Activated naive CD4-positive, alpha-beta T cell (primary cell): ENCODE measurements around the gene RXRG.
"Not testable (repeated sequence)": the region's sequence is repeated elsewhere in the genome, so short reads cannot be mapped to it uniquely, and the experiment has no call there.

Experiments used
- DNase-seq, 4 experiments: peaks; one replicate each; lab custom pipeline; 2025; lab: John Stamatoyannopoulos, UW

RXRG gene

DNA sequence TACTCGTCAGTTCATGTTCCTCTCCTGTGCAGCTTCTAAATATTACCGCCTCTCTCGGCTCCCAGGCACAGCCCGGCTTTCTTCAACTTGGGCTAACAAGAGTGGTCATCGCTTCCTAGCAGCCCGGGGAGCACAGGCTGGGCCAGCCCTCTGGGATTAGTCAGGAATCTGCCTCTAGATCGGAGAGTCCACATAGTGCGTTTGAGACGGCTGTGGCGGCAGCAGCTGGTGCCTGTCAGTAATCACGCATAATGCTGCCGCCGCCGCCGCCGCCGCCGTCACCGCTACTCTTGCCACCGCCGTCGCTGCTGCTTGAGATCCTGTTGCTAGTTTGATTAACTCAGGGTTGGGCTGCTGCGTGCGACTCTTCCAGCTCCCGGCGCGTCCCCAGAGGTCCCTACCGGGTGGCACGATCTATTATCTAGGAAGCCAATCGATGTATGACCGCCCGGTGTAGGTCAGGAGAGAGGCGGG is at the start of gene RXRG:
Gene RXRG (minus strand): TSS at position 230 of the 474 bp plus-strand sequence. CDS start 233 bp downstream, outside the sequence.
- DNase-seq: peak in 1 of 4 experiments; percentile 2

DNA sequence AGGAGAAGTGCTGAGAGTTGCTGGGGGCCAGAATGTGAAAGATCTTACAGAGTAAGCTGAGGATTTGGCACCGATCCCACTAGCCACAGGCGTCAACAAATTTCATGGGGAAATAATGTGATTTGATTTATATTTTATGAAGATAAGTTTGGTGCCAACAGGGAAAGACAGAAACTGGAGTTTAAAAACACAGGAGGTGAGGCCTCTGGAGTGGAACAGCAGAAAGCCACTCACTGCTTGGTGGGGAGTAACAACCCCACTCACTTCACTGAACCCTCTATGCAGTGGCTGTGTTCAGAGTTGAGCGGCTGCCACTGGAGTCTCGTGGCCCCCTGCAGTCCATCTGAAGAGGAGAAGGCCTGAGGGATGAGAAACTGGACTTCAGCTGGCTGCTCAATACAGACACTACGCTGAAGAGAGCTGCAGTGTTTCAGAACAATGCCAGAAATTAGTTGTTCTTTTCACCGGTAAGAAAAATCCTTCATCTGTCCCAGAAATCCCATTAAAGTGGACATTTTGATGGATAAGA is 48.0 kb upstream of the RXRG start:
- no peak for DNase-seq

DNA sequence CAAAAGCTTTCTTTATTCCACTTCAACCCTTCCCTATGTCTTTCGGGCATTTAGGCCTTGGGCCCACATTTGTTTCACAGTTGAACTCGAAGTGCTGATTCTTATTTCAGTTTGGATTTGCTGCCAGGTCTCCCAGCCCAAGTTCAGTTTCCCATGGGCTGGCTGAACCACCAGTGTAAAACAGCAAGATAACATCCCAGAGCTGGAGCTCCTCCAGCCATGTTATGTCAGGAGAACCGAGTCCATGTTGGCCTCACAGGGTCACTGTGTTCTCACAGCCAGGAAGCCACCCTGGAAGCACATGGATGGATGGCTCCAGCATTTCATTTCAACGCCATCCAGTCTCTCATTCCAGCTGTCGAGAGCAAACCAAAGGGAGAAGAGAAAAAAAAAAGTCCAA is 45.2 kb upstream of the RXRG start:
- DNase-seq: no peak

- no peak for DNase-seq
These were observed 43.0 kb upstream of the RXRG start for GRCh38 chr1:165487921-165488320.

DNA sequence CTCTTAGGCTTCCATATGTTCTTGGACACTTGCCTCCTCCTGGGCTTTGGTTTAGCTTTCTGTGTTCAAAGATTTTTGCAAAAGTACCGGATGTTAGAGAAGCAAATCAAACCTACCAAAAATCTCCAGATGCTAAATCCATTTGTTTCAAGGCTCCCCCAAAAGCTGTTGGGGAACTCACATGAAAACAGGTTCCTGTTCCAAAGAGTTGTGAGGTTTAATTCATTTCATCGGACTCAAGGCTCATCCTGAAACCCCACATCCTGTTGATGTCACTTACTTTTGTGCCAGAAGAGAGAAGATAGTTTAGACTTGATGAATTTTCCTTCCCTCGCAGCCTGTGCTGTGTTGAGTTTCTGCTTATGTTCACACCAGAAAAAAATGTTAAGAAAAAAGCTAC is 41.7 kb upstream of the RXRG start:
- no peak for DNase-seq

GRCh38 chr1:165485716-165486115 is 40.8 kb upstream of the RXRG start:
- DNase-seq: no peak

GRCh38 chr1:165484532-165484931 is 39.6 kb upstream of the RXRG start:
- no peak for DNase-seq

GRCh38 chr1:165483412-165483811 is 38.5 kb upstream of the RXRG start:
- no peak for DNase-seq

DNA sequence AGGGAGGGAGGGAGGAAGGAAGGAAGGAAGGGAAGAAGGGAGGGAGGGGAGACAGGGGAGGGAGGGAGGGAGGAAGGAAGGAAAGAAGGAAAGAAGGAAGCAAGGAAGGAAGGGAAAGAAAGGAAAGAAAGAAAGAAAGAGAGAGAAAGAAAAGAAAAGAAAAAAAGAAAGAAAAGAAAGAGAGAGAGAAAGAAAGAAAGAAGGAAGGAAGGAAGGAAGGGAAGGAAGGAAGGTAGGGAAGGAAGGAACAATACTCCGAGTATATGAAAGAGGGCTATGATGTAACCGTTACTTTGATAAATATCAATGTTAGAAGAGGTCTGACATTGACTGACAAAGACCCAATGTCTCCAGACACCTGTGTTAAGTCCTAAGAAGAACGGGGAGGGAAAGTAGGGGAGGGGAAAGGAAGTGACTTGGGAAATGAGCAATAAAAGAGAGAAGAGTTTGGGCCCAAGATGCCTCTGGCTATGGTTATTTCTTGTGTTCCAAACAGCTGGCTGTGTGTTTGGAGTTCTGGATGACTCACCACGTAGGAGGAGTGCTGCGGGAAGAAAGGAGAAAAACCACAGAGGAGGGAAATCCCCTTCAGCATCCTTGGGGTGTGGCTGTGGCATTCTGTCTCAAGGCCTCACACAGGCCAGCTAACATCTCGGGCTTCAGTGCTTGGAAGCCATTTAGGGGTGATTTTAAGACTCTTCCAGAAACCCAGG is 37.0 kb upstream of the RXRG start:
- no peak for DNase-seq

DNA sequence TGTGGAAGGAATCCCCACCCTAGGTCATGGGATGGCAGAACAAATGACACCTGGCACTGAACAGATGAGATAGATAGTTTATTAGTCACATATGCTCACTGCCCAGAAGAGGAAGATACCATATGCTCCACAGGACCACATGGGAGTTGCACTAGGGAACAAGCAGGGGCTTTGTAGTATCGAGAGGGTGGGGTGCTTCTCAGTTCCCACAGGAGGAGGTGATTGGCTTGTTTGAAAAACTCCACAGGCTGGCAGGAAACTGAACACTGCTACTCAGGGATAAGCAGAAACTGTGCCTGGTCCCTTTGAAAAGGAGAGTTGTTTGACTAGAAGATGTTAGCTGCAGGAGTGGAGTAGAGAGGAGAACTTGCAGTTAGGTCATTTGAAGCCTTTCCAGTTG is 31.9 kb upstream of the RXRG start:
- no peak for DNase-seq

DNA sequence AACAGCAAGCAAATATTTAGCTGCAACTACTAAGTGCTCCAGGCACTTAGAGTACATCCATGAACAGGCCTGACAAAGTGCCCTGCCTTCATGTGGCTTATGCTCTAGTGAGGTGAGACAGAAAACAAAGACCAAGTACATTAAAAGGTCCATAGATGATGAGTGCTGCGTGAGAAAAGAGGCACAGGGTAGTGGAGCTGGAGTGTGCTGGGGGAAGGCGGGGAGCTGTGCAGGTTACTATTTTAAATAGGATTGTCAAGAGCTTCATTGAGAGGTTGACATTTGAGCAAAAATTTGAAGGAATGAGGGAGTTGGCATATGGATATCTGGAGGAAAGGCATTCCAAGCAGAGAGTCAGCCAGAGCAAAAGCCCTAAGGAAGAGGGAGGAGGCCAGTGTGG is 29.3 kb upstream of the RXRG start:
- DNase-seq: no peak

- no peak for DNase-seq
These were observed 28.2 kb upstream of the RXRG start for GRCh38 chr1:165473081-165473480.

- DNase-seq: no peak
These were observed 23.9 kb upstream of the RXRG start for GRCh38 chr1:165468726-165469249.

DNA sequence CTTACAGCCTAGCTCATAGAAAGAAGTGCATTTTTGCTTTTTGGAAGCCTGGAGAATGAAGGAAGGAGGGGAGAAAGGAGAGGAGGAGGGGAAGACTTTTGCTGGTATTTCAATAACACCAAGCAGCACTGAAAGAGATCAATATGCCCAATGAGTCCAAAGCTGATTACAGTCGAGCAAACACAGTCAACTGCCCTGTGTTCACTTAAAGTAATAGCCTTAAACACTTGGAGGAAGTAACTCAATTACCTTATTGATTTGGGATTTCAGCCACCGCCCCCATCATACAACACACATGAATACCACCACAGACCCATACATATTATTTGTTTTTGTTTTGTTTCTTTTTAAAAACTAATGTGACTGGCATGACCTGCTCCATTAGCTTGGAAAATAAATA is 23.3 kb upstream of the RXRG start:
- DNase-seq: no peak

GRCh38 chr1:165467706-165468105 is 22.8 kb upstream of the RXRG start:
- no peak for DNase-seq

- DNase-seq: no peak
These were observed 19.1 kb upstream of the RXRG start for GRCh38 chr1:165463978-165464377.

- DNase-seq: not testable (repeated sequence)
These were observed 14.8 kb upstream of the RXRG start for GRCh38 chr1:165459683-165460082.

GRCh38 chr1:165456861-165457260 is 11.9 kb upstream of the RXRG start:
- no peak for DNase-seq

GRCh38 chr1:165456114-165456513 is 11.2 kb upstream of the RXRG start:
- no peak for DNase-seq

DNA sequence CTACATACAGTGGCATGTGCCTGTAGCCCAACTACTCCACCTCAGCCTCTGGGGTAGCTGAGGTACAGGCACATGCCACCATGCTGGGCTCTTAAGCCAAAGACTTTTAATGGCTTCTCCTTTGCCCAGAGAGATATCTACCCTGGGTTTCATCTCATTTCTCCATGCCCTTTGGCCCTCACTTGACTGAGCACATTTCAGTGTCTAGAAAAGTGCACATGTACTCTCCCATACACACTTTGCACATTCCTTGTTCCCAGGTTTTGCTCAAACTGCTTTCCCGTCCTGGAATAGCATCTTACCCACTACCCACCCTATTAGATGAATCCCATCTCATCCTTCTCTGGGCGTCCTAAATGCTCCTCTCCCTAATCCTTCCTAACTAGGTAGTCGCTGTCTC is 10.2 kb upstream of the RXRG start:
- no peak for DNase-seq

GRCh38 chr1:165454091-165454610 is 9.2 kb upstream of the RXRG start:
- DNase-seq: no peak

DNA sequence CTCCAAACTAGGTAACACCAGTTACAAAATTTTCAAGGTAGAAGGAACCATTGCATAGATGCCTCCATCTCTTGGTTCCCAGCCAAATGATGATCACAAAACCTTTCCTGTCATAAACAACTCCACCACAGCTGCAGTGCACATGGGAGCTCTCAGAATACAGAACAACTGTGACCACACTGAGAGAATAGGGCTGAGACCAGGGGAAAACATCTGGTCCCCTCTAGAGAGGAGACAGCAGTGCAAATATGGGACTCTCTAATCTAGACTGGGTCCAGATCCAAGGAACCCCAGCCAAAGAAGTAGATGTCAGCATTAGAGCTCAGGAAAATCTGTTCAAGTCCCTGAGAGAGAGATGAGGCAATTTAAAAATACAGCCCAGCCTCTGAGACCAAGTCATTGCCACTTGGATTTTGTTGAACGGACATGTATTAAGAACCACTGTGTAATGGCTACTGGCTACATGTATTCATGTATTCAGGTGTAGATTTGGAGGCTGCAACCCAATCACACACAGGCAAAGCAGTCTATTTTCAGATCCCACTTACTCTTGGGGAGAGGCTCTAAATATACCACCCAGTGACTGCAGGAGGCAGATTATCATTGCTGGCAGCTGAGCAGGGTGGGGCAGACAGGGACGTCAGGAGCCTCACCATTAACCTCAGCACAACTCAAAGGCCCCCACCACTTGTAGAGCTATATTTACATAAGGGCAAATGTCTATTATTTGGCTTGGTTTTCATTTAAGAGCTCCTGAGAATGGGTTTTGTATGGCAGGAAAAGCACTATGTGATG is 7.6 kb upstream of the RXRG start:
- no peak for DNase-seq

- no peak for DNase-seq
These were observed 6.8 kb upstream of the RXRG start for GRCh38 chr1:165451691-165452090.
